AG04449 (cell line): ENCODE results near the gene TMEM237.

ENCODE experiments used
- CTCF ChIA-PET: fragments of 350-600 bp; formaldehyde crosslinking; extraction: SDS; loops from one replicate; lab custom pipeline; 2021; ENCODE audit warnings: antibody characterized with exemption; lab: Yijun Ruan, JAX
- POLR2A ChIA-PET: fragments of 400-600, 350-600 bp; formaldehyde crosslinking; extraction: SDS; loops from one replicate; lab custom pipeline; 2020; ENCODE audit warnings: antibody characterized with exemption, inconsistent platforms; lab: Yijun Ruan, JAX
- DNase-seq: peaks from one replicate; pipeline ENCODE4 v3.0.0-alpha.2; 2010; ENCODE audit warnings: low read depth, low spot score
- H3K4me3 ChIP-seq: 2 replicates; pipeline ENCODE4 v1.5.1; 2011; ENCODE audit warnings: low read depth, mild to moderate bottlenecking, control low read depth, low read length
- TF ChIP-seq, protein P1 (sequence below): IDR thresholded peaks from one replicate; pipeline ENCODE4 v1.5.1; 2011; ENCODE audit warnings: mild to moderate bottlenecking, moderate library complexity, low read length, control low read depth, inconsistent platforms; ENCODE audit not compliant: insufficient read depth; ENCODE audit errors: missing control alignments

TMEM237 gene, protein sequence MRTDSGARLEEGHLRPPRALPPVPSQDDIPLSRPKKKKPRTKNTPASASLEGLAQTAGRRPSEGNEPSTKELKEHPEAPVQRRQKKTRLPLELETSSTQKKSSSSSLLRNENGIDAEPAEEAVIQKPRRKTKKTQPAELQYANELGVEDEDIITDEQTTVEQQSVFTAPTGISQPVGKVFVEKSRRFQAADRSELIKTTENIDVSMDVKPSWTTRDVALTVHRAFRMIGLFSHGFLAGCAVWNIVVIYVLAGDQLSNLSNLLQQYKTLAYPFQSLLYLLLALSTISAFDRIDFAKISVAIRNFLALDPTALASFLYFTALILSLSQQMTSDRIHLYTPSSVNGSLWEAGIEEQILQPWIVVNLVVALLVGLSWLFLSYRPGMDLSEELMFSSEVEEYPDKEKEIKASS

DNA sequence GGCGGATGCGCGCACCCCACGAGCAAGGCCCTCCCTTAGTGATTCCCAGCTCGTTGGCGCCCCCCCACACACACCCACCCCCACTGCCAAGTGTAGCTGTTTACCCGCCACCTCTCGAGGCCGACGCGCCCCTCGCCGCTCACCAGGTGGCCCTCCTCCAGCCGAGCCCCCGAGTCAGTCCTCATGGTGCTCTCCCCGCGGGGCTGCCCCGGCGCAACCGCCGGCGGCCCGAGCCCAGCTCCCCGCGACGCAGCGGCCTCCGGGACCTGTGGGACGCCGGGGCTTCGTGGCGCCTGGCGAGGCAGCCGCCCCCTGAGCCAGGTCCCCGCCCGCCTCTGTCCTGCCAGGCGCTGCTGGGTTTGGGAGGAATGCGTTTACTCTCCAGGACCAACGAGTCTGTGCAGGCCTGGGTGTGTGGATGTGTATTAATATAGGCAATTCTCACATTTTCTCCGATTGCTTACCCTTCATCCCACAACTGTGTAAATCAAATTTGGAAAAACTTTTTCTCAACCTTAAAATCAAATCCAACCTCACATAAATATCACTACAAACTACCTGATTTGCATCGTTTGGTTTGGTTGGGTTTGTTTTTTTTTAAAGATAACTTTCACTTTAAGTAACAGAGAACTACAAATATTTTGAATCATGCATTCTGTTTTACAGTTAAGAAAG, at the start of gene TMEM237:
Gene TMEM237 (minus strand): TSS at position 288 of the 675 bp plus-strand sequence. CDS start 103 bp downstream, at position 185.
- CTCF ChIA-PET: interaction anchor here (0.6 to 1.9 kb wide), 4 partner anchors 14 to 410 kb away, joined by 3 to 7 read pairs (median 4); no protein-coding TSS in a partner anchor
- H3K4me3 ChIP-seq: peak within 1 kb of the TSS; percentile 90
- POLR2A ChIA-PET: interaction anchor here (1.1 to 1.2 kb wide), 2 partner anchors 53 to 54 kb away, joined by 3 to 4 read pairs; no protein-coding TSS in a partner anchor
- TF ChIP-seq, protein P1, sequence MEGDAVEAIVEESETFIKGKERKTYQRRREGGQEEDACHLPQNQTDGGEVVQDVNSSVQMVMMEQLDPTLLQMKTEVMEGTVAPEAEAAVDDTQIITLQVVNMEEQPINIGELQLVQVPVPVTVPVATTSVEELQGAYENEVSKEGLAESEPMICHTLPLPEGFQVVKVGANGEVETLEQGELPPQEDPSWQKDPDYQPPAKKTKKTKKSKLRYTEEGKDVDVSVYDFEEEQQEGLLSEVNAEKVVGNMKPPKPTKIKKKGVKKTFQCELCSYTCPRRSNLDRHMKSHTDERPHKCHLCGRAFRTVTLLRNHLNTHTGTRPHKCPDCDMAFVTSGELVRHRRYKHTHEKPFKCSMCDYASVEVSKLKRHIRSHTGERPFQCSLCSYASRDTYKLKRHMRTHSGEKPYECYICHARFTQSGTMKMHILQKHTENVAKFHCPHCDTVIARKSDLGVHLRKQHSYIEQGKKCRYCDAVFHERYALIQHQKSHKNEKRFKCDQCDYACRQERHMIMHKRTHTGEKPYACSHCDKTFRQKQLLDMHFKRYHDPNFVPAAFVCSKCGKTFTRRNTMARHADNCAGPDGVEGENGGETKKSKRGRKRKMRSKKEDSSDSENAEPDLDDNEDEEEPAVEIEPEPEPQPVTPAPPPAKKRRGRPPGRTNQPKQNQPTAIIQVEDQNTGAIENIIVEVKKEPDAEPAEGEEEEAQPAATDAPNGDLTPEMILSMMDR: no peak
- DNase-seq: no peak

DNA sequence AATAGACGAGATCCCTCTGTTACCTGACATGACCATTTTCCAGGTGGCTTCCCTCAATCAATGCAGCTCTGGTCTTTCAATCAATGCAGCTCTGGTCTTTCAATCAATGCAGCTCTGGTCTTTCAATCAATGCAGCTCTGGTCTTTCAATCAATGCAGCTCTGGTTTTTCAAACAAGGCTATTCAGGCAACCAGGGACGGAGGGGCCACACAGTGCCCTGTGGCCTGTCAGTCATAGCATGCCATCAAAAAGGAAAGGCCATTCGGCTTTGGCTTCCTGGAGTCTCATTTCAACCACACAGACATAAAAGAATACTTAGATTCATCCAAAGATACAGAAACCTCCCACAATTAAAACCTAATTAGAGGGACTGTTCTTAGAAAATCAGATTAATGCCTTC, 41.9 kb upstream of the TMEM237 start:
- DNase-seq: no peak
- TF ChIP-seq, protein P1: no peak
- ChIA-PET CTCF (interaction anchor here (0.9 kb wide), 1 partner anchor 9 kb away, joined by 4 read pairs; no protein-coding TSS in a partner anchor), POLR2A (interaction anchor here (0.7 kb wide), 1 partner anchor 11 kb away, joined by 3 read pairs; no protein-coding TSS in a partner anchor)
- H3K4me3 ChIP-seq: no peak overlapping the region

DNA sequence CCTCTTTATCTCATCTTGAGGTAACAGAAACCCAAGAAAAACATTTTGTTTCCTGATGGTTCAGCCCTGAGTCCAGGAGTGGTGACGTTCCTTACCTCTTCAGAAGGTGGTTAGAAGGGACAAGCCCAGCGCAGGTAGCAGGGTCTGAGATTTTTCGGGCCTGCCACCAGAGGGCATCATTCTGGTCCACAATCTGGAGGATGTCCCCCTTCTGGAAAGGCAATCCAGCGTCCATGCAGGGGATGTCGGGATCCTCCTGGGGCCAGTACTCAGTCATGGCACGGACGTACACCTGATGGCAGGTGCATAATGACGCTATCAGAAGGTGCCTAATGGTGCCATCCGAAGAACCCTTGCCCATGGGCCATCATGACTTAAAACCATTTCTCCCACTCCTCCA, 37.4 kb upstream of the TMEM237 start:
- ChIA-PET CTCF (interaction anchor here (1.2 to 3.0 kb wide), 3 partner anchors 13 to 17 kb away, joined by 3 to 9 read pairs (median 5); no protein-coding TSS in a partner anchor), POLR2A (no interaction called here)
- TF ChIP-seq, protein P1: peak; percentile 36
- DNase-seq: no peak
- H3K4me3 ChIP-seq: no peak overlapping the region

DNA sequence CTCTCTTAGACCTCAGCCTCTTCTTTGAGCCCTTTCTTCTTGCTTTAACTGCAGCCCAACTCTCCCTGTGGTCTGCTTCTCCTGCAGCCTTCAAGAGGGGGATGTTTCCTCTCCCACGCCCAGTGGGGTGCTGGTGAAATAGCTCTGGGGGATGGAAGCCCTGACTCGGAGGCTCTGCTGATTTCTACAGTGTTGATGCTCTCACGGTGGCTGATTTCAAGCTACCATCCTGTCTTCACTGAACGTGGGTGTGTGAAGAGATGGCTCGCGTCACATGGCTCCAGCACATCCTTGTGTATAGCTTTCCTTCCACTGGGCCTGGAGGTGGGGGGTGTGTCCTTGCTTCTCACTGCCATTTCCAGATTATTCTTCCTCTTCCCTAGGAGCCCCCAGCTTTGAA, 35.1 kb upstream of the TMEM237 start:
- ChIA-PET POLR2A (no interaction called here), CTCF (interaction anchor here (0.7 to 1.2 kb wide), 5 partner anchors 10 to 446 kb away, joined by 3 read pairs; no protein-coding TSS in a partner anchor)
- TF ChIP-seq, protein P1: no peak
- no peak overlapping the region for H3K4me3 ChIP-seq
- no peak for DNase-seq

DNA sequence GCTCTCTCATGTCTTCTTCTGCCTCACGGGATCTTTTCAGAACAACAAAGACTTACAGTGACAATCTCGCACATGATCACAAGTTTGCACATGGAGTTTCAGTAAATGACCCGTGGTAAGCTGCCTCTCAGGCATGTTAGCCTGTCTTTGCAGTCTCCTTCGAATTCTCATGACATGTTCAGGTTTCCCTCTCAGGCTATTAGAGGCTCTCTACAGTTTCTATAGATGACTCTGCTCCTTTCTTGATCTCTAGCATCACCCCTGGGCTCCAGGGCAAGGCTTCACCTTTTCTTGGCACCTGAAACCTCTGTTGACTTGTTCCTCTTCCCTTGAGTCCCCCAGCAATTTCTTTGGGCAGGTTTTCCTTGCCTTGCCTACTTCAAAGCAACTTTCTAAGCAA, 32.2 kb upstream of the TMEM237 start:
- no peak for DNase-seq
- TF ChIP-seq, protein P1: no peak
- CTCF ChIA-PET: interaction anchor here (0.8 to 1.3 kb wide), 2 partner anchors 10 to 439 kb away, joined by 3 to 4 read pairs; no protein-coding TSS in a partner anchor
- H3K4me3 ChIP-seq: no peak overlapping the region
- POLR2A ChIA-PET: no interaction called here
